RWPE1 (cell line): Measurements from ENCODE around the gene MORF4L1.

Source experiments
- CTCF ChIA-PET: fragments of 350-600 bp; sonication (Branson Sonifier 250); formaldehyde crosslinking; extraction: SDS; loops from one replicate; lab custom pipeline; 2021; lab: Yijun Ruan, JAX
- POLR2A ChIA-PET: fragments of 400-600 bp; formaldehyde crosslinking; extraction: SDS; loops from one replicate; lab custom pipeline; 2020; ENCODE audit warnings: antibody characterized with exemption; ENCODE audit not compliant: low non-redundant PET; lab: Yijun Ruan, JAX
- DNase-seq: peaks from one replicate; pipeline ENCODE4 v3.0.0; 2012; ENCODE audit warnings: low spot score
- H3K27ac ChIP-seq: fragments of 450-650 bp; 2 replicates; pipeline ENCODE4 v1.5.1; 2017
- CTCF ChIP-seq: fragments of 450-650 bp; conservative IDR thresholded peaks from 2 replicates; pipeline ENCODE4 v1.5.1; 2017; ENCODE audit warnings: low read depth, mild to moderate bottlenecking

Gene MORF4L1

GRCh38 chr15:78947506-78947905, 74.8 kb downstream of the MORF4L1 start:
- DNase-seq = no peak
- CTCF ChIA-PET = interaction anchor here (0.7 kb wide), 1 partner anchor 70 kb away, joined by 3 read pairs; no protein-coding TSS in a partner anchor
- POLR2A ChIA-PET = no interaction called here
- H3K27ac ChIP-seq = no peak overlapping the region
- TF ChIP-seq CTCF = no peak
